Measurements from ENCODE around the gene IFNL1.

The IFNL1 gene

DNA sequence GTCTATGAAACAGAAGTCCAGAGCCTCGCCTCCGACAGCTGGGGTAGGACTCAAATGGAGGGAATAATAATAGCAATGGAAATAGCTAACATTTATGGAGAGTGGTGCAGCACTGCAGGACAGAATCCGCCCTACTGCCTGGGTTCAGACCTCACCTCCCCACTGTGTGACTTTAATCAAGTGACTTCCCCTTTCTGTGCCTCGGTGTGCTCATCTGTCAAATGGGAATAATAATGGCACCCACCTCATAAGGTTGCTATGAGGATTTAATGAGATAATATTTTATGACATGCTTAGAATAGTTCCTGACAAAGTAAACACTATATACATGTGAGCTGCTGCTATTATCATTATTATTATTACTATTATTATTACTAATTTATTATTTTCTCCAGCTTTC, 21.3 kb downstream of the IFNL1 start:
- Histone ChIP-seq H3K9ac (ENCODE audit: low read length) (no peak overlapping the region), H3K9me3 (ENCODE audit: control insufficient read depth, low read length) (no peaks in the 10 kb centered on the region), H3K4me1 (ENCODE audit: control insufficient read depth, insufficient read depth, low read length) (peaks cover 6% of the 10 kb centered on the region), H3K27me3 (ENCODE audit: control insufficient read depth, insufficient read depth, low read length) (peaks cover 11% of the 10 kb centered on the region), H3K36me3 (ENCODE audit: control insufficient read depth, insufficient read depth, low read length) (no peaks in the 10 kb centered on the region), H3K4me3 (ENCODE audit: low read length) (no peak overlapping the region)

DNA sequence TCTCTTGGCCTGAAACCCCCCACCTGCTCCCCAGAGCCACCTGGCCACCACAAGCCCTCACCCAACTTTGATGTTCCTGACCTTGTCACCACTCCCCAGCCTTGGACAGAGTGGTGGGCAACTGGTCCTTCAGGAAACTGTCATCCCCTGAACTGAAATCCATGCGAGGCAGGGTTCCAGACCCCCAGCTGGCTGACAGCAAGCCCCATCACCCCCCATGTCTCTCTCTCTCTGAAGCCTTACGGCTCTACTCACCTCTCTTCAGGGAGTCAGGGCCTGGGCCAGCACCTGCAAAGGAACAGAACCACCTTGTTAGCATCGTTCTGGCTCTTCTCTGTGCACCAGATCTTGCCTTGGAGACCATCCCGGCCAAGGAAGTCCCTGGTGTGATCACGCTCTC, 21.9 kb downstream of the IFNL1 start:
- no peaks in the 10 kb centered on the region for H3K9me3 ChIP-seq (ENCODE audit: control insufficient read depth, low read length)
- no peak overlapping the region for H3K4me3 ChIP-seq (ENCODE audit: low read length)
- no peak overlapping the region for H3K9ac ChIP-seq (ENCODE audit: low read length)
- H3K36me3 ChIP-seq (ENCODE audit: control insufficient read depth, insufficient read depth, low read length): no peaks in the 10 kb centered on the region
- peaks cover 6% of the 10 kb centered on the region for H3K4me1 ChIP-seq (ENCODE audit: control insufficient read depth, insufficient read depth, low read length)
- H3K27me3 ChIP-seq (ENCODE audit: control insufficient read depth, insufficient read depth, low read length): peaks cover 11% of the 10 kb centered on the region

DNA sequence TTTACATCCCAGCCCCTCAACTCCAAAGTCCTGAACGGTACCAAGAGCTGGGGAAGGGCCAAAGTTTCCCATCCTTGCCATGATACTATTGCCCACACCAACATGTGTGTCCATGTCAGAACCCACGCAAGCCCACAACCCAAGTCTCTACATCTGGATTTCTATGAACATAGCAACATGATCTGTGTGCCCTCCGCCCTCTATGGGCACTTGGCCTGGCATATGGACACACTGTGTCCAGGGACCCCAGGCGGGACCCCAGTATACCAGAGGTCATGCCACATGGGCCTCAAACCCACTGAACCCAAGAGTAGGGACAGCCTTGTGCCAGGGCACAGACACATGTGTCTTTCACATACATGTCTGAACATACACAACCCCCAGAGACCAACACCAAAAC, 22.5 kb downstream of the IFNL1 start:
- Histone ChIP-seq H3K4me3 (ENCODE audit: low read length) (no peak overlapping the region), H3K27me3 (ENCODE audit: control insufficient read depth, insufficient read depth, low read length) (peaks cover 11% of the 10 kb centered on the region), H3K9me3 (ENCODE audit: control insufficient read depth, low read length) (no peaks in the 10 kb centered on the region), H3K4me1 (ENCODE audit: control insufficient read depth, insufficient read depth, low read length) (peaks cover 6% of the 10 kb centered on the region), H3K36me3 (ENCODE audit: control insufficient read depth, insufficient read depth, low read length) (no peaks in the 10 kb centered on the region), H3K9ac (ENCODE audit: low read length) (no peak overlapping the region)

DNA sequence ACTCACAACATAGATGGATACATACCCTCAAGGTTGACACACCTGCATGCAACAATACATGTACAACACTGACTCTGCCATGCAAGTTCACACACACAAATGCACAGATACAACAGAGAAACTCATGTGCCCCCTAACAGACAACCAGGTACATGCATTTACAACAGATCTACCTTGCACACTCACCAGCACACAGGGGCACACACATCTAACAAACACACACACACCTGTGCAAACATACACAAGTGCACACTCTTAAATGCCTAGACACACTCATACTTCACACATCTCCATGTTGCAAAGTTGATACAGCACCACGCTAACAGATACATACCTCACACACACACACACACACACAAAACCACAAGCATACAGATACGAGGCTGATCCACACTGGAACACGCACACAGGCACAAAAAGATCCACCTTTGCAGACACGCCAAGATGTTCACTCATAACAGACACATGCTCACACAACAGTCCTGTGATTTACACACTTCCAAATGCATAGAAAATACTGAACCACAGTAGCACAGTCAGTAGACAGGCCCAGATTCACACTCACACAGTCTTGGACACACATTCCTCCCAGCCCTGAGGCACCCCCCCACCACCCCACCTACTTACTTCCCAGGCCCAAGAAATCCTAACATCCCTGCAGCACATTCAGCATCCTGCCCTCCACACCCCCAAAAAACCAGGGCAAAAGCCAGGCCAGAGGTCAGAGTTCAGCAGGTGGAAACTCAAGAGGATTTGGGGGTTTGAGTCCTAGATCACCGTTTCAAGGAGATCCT, 23.1 kb downstream of the IFNL1 start:
- no peaks in the 10 kb centered on the region for H3K9me3 ChIP-seq (ENCODE audit: control insufficient read depth, low read length)
- H3K36me3 ChIP-seq (ENCODE audit: control insufficient read depth, insufficient read depth, low read length): no peaks in the 10 kb centered on the region
- peaks cover 6% of the 10 kb centered on the region for H3K4me1 ChIP-seq (ENCODE audit: control insufficient read depth, insufficient read depth, low read length)
- H3K9ac ChIP-seq (ENCODE audit: low read length): no peak overlapping the region
- no peak overlapping the region for H3K4me3 ChIP-seq (ENCODE audit: low read length)
- peaks cover 11% of the 10 kb centered on the region for H3K27me3 ChIP-seq (ENCODE audit: control insufficient read depth, insufficient read depth, low read length)

DNA sequence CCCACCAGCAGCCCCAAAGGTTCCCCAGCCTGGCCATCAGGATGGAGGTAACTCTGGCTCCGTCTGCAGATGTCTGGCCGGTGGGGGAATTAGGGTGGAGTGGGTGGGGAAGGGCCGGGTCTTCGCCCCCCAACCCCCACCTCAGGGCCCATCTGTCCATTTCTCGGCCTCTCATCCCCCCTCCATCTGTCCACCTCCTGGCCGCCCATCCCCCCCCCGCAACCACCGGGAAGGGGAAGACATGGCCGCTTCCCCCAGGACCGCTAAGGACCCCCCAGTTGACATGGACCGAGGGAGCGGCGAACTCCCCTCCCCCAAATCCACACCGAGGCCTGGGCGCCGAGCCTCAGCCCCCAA, 23.7 kb downstream of the IFNL1 start:
- peak overlapping the region; percentile 18 for H3K9ac ChIP-seq (ENCODE audit: low read length)
- H3K4me1 ChIP-seq (ENCODE audit: control insufficient read depth, insufficient read depth, low read length): peaks cover 6% of the 10 kb centered on the region
- peaks cover 11% of the 10 kb centered on the region for H3K27me3 ChIP-seq (ENCODE audit: control insufficient read depth, insufficient read depth, low read length)
- no peaks in the 10 kb centered on the region for H3K36me3 ChIP-seq (ENCODE audit: control insufficient read depth, insufficient read depth, low read length)
- no peak overlapping the region for H3K4me3 ChIP-seq (ENCODE audit: low read length)
- no peaks in the 10 kb centered on the region for H3K9me3 ChIP-seq (ENCODE audit: control insufficient read depth, low read length)

DNA sequence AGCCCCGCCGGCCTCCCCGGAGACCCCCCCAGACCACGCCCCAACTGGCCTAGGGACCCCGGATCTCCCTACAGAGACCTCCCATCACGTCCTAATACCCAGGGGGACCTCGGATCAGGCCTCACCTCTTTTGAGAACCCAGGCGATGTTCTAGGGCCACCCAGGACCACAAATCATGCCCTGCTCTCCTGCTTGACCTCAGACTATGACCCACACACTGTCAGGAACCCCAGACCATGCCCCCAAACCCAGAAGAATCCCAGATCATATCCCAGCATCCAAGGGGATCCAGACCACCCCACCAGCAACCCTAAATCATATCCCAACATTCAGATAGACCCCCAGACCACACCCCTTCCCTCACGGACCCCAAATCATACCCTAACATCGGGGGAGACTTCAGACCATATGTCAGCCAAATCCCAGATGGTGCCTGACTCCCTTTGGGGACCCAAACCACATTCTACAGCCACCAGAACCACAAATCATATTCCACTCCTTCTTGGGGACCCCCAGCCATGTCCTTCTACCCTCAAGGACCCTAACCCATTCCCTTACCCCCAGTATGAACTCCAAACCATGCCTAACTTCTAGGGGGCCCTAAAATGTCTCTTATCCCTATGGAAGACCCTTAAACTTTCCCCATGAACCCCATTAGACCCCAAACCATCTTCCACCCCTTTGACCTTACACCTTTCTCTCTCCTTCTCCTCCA, 25.1 kb downstream of the IFNL1 start:
- Histone ChIP-seq H3K27me3 (ENCODE audit: control insufficient read depth, insufficient read depth, low read length) (peaks cover 11% of the 10 kb centered on the region), H3K4me3 (ENCODE audit: low read length) (no peak overlapping the region), H3K9me3 (ENCODE audit: control insufficient read depth, low read length) (no peaks in the 10 kb centered on the region), H3K9ac (ENCODE audit: low read length) (no peak overlapping the region), H3K4me1 (ENCODE audit: control insufficient read depth, insufficient read depth, low read length) (peaks cover 6% of the 10 kb centered on the region), H3K36me3 (ENCODE audit: control insufficient read depth, insufficient read depth, low read length) (no peaks in the 10 kb centered on the region)

DNA sequence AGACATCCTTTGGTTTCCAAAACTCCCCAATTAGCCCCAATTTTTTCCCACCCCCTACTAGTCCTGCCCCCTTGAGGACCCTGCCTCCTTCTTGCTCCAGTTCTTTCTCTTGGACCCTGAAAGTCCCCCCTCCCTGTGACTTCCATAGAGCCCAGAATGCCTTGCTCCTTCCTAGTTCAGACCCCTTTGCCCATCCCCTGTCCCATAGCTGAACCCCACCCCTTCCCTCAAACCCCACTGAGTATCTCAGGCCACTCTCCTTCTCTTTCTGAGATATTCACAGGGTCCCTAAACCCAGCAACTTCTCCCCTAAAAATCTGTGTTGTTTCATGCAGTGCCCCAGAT, 25.6 kb downstream of the IFNL1 start:
- peaks cover 6% of the 10 kb centered on the region for H3K4me1 ChIP-seq (ENCODE audit: control insufficient read depth, insufficient read depth, low read length)
- no peak overlapping the region for H3K4me3 ChIP-seq (ENCODE audit: low read length)
- H3K9me3 ChIP-seq (ENCODE audit: control insufficient read depth, low read length): no peaks in the 10 kb centered on the region
- no peak overlapping the region for H3K9ac ChIP-seq (ENCODE audit: low read length)
- peaks cover 11% of the 10 kb centered on the region for H3K27me3 ChIP-seq (ENCODE audit: control insufficient read depth, insufficient read depth, low read length)
- no peaks in the 10 kb centered on the region for H3K36me3 ChIP-seq (ENCODE audit: control insufficient read depth, insufficient read depth, low read length)

DNA sequence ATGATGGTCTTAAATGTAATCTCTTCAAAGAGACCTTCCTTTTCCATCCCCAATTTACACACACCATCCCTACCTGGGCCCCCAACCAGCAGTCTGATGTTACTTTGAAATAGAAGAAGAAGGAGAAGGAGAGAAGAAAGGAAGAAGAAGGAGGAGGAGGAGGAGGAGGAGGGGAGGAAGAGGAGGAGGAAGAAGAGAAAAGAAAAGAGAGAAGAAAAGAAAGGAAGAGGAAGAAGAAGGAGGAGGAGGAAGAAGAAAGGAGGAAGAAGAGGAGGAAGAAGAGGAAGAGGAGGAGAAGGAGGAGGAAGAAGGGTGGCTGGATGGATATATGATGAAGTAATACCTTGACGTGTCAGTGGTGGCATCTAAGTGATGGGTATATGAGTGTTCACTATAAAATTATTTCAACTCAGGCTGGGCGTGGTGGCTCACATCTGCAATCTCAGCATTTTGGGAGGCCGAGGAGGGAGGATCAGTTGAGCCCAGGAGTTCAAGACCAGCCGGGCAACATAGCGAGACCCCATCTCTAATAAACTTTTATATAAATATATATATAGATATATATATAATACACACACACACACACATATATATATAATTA, 28.1 kb downstream of the IFNL1 start:
- H3K27me3 ChIP-seq (ENCODE audit: control insufficient read depth, insufficient read depth, low read length): peaks cover 11% of the 10 kb centered on the region
- H3K4me1 ChIP-seq (ENCODE audit: control insufficient read depth, insufficient read depth, low read length): peaks cover 6% of the 10 kb centered on the region
- H3K9me3 ChIP-seq (ENCODE audit: control insufficient read depth, low read length): no peaks in the 10 kb centered on the region
- H3K4me3 ChIP-seq (ENCODE audit: low read length): no peak overlapping the region
- no peak overlapping the region for H3K9ac ChIP-seq (ENCODE audit: low read length)
- H3K36me3 ChIP-seq (ENCODE audit: control insufficient read depth, insufficient read depth, low read length): no peaks in the 10 kb centered on the region

DNA sequence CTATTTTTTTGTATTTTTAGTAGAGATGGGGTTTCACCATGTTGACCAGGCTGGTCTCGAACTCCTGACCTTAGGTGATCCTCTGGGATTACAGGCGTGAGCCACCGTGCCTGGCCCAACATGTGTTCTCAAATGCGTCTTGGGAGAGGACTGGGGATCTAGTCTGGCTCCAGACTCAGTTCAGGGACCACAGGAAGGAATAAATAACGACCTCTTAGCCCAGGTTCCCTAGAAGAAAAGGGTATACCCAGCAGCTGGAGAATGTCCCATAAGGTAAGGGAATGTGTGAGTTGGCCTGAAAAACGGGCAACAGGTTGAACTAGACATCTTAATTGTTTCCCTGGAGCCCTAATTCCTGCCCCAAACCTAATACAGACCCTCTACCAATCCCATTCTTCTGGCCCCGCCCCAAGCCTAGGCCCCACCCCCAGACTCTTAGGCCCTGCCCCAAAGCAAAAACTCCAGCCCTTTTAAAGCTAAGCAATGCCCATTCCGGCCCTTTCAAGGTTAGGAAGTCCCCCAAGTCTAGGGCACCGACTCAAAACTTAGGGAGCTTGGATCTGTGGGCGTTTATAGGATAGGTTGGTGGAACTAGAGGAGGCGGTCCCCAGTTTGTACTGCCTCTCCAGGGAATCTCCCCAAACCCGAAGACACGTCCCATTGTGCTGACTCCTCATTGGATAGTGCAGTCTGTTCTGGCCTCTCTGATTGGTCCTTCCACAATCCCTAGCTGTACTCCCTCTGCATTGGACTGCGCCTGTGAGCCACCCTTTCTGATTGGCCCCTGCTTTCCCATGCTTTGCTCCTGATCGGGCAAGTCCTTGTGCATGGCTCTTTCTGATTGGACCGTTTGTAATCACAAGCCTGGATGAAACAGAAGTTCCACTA, 29.8 kb downstream of the IFNL1 start:
- Histone ChIP-seq H3K4me3 (ENCODE audit: low read length) (no peak overlapping the region), H3K27me3 (ENCODE audit: control insufficient read depth, insufficient read depth, low read length) (peaks cover 7% of the 10 kb centered on the region), H3K9me3 (ENCODE audit: control insufficient read depth, low read length) (no peaks in the 10 kb centered on the region), H3K36me3 (ENCODE audit: control insufficient read depth, insufficient read depth, low read length) (no peaks in the 10 kb centered on the region), H3K9ac (ENCODE audit: low read length) (no peak overlapping the region), H3K4me1 (ENCODE audit: control insufficient read depth, insufficient read depth, low read length) (no peaks in the 10 kb centered on the region)

DNA sequence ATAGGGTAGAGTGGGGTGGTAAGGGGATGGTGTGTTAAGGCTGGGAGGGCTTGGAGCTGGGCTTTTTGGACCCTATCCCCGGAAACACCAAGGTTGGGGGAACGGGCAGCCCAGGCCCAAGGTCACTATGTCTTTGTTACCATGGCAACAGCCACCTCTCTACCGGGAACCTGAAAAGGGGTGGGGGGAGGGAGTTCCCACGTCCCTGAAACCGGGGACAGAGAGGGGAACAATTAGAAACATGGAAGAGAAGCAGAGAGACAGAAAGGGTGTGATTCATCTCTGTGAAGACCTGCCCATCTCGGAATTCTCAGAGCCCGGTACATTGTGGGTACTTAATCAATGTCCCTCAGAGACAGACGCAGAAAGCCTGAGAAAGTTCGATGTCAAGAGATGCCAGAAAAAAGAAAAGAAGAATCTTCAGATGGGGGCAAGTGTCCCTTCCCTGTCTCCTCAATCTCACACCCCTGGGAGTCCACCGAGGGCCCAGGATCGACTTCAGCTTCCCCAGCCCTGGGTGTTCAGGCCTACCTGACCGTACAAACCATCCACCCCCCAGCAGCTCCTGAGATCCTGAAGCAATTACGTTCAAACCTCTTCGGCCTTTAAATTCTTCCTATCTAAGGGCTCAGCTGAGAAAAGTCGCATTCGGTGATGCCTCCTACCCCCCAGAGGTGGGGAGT, 31.3 kb downstream of the IFNL1 start:
- Histone ChIP-seq H3K4me1 (ENCODE audit: control insufficient read depth, insufficient read depth, low read length) (no peaks in the 10 kb centered on the region), H3K27me3 (ENCODE audit: control insufficient read depth, insufficient read depth, low read length) (no peaks in the 10 kb centered on the region), H3K9me3 (ENCODE audit: control insufficient read depth, low read length) (no peaks in the 10 kb centered on the region), H3K4me3 (ENCODE audit: low read length) (no peak overlapping the region), H3K9ac (ENCODE audit: low read length) (no peak overlapping the region), H3K36me3 (ENCODE audit: control insufficient read depth, insufficient read depth, low read length) (no peaks in the 10 kb centered on the region)

DNA sequence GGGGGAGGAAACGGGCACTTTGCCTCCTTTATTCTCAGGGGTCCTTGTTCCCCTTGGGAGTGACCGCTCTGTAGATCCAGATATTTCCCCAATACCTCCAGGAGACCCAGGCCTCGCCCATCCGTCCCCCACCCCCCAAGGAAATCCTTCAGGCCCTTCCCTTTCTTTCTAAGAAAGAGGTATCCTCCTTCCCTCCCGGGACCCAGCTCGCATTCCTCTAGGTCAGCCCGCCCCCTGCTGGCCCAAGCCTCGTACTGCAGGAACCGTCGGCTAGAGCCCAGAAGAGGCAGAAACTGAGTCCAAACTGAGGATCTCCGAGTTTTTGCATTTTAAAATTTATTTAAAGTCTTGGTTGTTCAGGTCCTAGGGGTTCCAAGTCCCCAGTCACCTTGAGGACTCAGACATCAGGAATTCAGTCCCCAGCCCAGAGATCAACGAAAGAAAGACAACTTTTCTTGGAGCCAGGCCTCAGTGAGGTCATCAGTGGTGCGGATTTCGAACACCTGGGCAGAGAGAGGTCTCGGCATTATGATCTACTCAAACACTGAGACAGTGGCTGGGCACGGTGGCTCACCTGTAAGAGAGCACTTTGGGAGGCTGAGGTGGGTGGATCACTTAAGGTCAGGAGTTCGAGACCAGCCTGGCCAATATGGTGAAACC, 32.0 kb downstream of the IFNL1 start:
- no peaks in the 10 kb centered on the region for H3K27me3 ChIP-seq (ENCODE audit: control insufficient read depth, insufficient read depth, low read length)
- no peaks in the 10 kb centered on the region for H3K36me3 ChIP-seq (ENCODE audit: control insufficient read depth, insufficient read depth, low read length)
- H3K9ac ChIP-seq (ENCODE audit: low read length): no peak overlapping the region
- H3K4me3 ChIP-seq (ENCODE audit: low read length): no peak overlapping the region
- H3K4me1 ChIP-seq (ENCODE audit: control insufficient read depth, insufficient read depth, low read length): no peaks in the 10 kb centered on the region
- H3K9me3 ChIP-seq (ENCODE audit: control insufficient read depth, low read length): no peaks in the 10 kb centered on the region
